COR-L47 (cell line): ENCODE data around the gene MISP3.

Experiments
- DNase-seq: peaks from one replicate; lab custom pipeline; 2025; lab: John Stamatoyannopoulos, UW

The MISP3 gene

GRCh38 chr19:14053500-14053899 is 19.1 kb upstream of the MISP3 start:
- no peak for DNase-seq

- DNase-seq: no peak
These were observed 18.5 kb upstream of the MISP3 start for GRCh38 chr19:14054099-14054498.

- DNase-seq: no peak
These were observed 17.9 kb upstream of the MISP3 start for GRCh38 chr19:14054721-14055120.

- no peak for DNase-seq
These were observed 17.2 kb upstream of the MISP3 start for GRCh38 chr19:14055396-14055795.

- no peak for DNase-seq
These were observed 16.4 kb upstream of the MISP3 start for GRCh38 chr19:14056069-14056666.

- no peak for DNase-seq
These were observed 15.7 kb upstream of the MISP3 start for GRCh38 chr19:14056741-14057356.

GRCh38 chr19:14058182-14059092 is 14.1 kb upstream of the MISP3 start:
- DNase-seq: no peak

- no peak for DNase-seq
These were observed 13.5 kb upstream of the MISP3 start for GRCh38 chr19:14059093-14059480.

DNA sequence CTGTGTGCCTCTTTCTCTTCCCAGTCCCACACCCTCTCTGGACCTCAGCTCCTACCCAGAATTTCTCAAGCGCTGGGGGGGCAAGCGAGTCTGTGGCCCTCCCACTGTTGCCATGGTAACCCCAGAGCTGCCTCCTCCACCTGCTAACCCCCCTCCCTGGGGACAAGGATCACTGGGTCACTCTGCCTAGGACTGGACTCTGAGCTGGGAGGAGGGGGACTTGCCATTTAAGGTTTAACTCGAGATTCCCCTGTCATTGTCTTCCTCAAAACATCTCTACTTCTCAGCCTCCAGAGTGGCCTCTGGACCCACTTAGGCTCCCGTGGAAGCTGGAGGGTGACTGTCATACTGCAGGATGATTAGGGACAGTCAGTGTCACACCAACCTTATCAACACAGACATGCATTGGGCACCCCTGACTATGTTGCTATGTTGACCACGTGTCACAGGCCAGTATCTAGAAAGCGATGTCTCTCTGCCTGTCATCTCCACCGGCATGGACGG is 12.9 kb upstream of the MISP3 start:
- DNase-seq: no peak

DNA sequence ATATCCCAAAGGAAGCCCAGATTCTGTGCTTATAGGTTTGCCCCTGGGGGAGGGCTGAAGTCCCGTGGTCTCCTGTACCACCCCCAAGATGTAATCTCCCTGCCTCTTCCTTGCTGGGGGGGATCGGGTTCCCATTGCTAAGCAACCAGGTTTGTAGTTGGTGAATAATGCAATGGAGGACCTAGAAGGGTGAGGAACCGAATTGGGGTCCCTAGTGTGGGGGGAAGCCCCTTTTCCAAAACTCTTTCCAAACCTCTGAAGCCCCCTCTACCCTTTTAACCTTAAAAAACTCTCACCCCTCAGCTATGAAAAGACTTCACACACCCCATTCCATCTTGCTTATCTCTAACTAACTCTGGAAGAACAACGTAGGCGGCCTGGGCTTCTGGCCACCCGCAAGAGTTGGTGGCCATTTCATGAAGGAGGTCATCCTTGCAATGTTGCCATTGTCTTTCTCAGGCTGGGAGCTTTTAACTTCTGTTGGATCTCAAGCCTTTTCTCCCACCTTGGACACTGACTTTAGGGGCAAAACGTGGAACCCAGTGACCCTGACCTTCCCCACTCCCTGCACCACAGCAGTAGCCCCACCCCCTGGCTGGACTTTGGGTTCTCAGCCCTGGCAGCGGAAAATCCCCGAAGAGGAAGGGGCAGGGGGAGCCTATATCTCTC is 11.4 kb upstream of the MISP3 start:
- DNase-seq: no peak

GRCh38 chr19:14061751-14062557 is 10.6 kb upstream of the MISP3 start, which contains the start of gene PALM3:
TSS of gene PALM3 (minus strand) at chr19:14062076. CDS start at chr19:14061980, 96 bp downstream.
- no peak for DNase-seq

GRCh38 chr19:14062558-14062855 is 10.1 kb upstream of the MISP3 start:
- DNase-seq: no peak

GRCh38 chr19:14063105-14063504 is 9.5 kb upstream of the MISP3 start:
- DNase-seq: no peak

DNA sequence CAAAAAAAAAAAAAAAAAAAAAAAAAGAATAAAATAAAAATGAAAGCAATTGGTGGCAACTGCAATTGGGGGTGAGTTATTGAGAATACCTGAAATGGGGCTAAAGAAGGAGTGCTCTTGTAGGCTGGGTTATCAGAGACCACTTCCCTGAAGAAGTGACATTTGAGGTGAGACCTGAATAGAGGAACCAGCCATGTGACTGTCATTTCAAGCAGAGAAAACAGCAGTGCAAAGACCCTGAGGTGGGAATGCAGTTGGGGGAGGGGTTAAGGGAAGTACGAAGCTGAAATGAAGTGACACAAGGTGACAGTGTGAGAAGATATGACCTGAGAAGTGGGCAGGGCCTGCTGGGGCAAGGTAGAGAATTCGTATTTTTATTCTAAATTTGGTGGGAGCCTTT is 6.5 kb upstream of the MISP3 start:
- no peak for DNase-seq

- no peak for DNase-seq
These were observed 2.1 kb upstream of the MISP3 start for GRCh38 chr19:14070268-14071050.

- DNase-seq: peak; percentile 81
These were observed 807 bp downstream of the MISP3 start for GRCh38 chr19:14073261-14073924.

GRCh38 chr19:14073925-14074838 is 1.6 kb downstream of the MISP3 start:
- peak; percentile 55 for DNase-seq

- DNase-seq: no peak
These were observed 5.8 kb downstream of the MISP3 start for GRCh38 chr19:14078411-14078810.
